CD4-positive, alpha-beta T cell treated with Interleukin-17A for 4 hours (primary cell): ENCODE measurements around the gene NOMO2.
"Not testable (repeated sequence)": the region's sequence is repeated elsewhere in the genome, so short reads cannot be mapped to it uniquely, and the experiment has no call there.

ENCODE experiments used
- DNase-seq: peaks from one replicate; pipeline ENCODE4 v3.0.0-alpha.2; 2020; ENCODE audit warnings: mixed read lengths

The NOMO2 gene

DNA sequence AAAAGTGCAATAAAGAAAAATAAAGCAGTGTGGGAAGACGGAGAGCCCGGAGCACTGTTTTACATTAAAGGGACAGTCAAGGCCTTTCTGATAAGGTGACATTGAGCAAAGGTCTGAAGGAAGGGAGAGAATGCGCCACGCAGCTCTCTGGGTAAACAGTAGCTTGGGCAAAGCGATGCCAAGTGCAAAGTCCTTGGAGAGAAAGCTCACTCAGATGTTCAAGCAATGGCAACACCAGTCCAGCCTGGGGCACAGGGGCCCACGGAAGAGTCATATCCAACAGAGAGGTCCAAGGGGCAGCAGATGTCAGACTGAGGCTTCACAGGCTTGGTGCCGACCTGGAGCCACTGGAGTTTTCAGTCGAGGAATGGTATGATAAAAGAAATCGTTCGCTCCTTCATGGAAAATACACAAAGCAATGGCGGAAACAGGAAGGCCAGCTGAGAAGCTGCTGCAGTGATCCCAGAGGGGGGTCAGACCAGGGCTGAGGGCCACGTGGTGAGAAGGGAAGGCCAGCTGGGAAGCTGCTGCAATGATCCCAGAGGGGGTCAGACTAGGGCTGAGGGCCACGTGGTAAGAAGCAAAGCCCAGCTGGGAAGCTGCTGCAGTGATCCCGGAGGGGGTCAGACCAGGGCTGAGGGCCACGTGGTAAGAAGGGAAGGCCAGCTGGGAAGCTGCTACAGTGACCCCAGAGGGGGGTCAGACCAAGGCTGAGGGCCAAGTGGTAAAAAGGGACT lies 40.3 kb downstream of the NOMO2 start:
- not testable (repeated sequence) for DNase-seq

DNA sequence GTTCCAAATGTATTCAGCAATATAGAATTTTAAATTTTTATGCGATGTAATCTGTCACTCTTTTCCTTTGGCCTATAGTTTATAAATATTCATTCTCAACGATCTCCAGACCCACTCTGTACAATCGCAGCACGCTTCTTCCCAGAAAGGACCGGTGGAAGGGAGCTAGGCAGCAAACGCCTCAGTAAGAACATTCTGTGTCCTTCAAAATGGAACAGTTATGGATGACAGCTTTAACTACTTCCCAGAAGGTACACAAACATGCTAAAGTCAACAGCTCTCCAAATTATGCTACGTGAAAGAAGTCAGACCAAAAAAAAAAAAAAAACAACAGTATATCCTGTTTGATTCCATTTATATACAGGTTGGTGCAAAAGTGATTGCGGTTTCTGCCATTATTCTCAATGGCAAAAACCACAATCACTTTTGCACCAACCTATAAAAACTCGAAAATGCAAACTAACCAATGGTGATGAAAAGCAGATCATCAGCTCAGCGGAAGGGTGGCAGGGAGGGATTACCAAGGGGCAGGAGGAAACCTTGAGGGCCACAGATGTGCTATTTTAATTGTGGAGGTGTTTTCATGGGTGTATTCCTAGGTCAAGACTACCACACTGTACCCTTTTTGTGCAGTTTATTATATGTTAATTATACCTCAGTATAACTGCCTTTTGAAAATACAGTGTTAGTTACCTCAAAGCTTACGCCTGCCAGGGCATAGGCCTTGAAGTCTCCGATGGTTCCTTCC lies 43.2 kb downstream of the NOMO2 start:
- DNase-seq, result not testable (repeated sequence)

DNA sequence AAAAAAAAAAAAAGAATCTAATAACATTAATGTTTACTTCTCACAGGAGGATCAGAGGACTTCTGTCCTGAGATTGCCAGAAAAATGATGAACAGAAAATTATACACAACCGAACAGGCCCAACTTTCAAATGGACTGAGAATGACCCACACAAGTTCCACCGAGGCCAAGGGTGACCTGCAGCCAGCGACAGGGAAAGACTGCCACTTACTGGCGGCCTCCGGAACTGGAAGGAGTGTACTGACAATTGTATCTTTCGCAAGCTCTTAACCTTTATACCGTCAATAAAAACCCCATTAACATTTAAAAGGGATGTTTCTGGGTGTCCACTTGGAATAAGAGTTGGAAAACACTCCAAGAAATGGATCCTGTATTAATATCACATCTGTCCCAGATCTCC lies 63.5 kb downstream of the NOMO2 start:
- not testable (repeated sequence) for DNase-seq

DNA sequence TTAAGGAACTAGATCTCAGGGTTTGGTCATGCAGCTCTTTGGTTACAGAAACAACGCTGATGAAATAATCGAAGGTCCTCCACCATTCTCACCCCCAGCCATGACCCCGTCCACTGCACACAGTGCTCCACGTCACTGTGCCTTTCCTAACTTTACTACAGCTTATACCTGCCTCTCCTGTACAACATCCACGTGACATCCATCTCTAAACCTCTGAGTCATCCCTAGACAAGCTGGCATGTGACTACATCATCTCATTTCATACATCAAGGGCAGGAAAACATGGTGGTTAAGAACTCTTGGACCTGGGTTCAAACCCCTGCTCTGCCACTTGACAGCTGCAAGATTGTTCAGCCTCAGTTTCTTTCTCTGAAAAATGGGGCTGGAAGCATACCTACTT lies 64.9 kb downstream of the NOMO2 start:
- DNase-seq, result not testable (repeated sequence)

DNA sequence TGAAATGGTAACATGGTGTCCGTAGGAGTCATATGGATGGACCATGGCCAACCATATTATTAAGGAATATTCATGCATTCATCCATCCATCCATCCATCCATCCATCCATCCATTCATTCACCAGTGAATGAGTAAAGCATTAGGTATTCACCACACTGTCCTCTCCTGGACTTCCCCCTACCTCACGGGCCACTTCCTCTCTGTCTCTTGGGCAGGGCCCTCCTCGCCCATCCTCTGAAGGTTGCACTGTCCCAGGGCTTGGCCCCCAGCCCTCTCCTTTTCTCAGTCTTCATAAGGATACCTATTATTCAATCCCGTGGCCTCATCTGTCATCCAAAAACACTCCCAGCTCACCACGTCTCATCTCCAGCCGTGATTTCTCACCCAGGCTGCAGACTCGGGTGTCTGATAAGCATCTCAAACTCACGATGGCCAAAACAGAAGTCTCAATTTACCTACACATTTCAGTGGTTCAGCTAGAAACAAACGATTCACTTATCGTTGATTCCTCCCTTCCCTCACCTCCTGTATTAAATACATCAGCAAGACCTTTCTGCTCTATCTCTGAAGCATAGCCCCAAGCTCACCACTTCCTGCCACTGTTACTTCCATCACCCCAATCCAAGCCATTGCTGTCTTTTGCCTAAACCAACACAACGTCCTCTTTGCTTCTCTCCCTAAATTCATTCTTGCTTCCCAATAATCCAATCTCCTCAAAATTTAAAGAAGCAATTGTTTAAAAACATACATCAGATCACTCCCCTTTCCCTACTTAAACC lies 69.6 kb downstream of the NOMO2 start:
- not testable (repeated sequence) for DNase-seq

DNA sequence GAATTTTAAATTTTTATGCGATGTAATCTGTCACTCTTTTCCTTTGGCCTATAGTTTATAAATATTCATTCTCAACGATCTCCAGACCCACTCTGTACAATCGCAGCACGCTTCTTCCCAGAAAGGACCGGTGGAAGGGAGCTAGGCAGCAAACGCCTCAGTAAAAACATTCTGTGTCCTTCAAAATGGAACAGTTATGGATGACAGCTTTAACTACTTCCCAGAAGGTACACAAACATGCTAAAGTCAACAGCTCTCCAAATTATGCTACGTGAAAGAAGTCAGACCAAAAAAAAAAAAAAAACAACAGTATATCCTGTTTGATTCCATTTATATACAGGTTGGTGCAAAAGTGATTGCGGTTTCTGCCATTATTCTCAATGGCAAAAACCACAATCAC lies 125.9 kb downstream of the NOMO2 start:
- not testable (repeated sequence) for DNase-seq

DNA sequence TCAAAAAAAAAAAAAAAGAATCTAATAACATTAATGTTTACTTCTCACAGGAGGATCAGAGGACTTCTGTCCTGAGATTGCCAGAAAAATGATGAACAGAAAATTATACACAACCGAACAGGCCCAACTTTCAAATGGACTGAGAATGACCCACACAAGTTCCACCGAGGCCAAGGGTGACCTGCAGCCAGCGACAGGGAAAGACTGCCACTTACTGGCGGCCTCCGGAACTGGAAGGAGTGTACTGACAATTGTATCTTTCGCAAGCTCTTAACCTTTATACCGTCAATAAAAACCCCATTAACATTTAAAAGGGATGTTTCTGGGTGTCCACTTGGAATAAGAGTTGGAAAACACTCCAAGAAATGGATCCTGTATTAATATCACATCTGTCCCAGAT lies 146.1 kb downstream of the NOMO2 start:
- not testable (repeated sequence) for DNase-seq

DNA sequence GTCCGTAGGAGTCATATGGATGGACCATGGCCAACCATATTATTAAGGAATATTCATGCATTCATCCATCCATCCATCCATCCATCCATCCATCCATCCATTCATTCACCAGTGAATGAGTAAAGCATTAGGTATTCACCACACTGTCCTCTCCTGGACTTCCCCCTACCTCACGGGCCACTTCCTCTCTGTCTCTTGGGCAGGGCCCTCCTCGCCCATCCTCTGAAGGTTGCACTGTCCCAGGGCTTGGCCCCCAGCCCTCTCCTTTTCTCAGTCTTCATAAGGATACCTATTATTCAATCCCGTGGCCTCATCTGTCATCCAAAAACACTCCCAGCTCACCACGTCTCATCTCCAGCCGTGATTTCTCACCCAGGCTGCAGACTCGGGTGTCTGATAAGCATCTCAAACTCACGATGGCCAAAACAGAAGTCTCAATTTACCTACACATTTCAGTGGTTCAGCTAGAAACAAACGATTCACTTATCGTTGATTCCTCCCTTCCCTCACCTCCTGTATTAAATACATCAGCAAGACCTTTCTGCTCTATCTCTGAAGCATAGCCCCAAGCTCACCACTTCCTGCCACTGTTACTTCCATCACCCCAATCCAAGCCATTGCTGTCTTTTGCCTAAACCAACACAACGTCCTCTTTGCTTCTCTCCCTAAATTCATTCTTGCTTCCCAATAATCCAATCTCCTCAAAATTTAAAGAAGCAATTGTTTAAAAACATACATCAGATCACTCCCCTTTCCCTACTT lies 152.2 kb downstream of the NOMO2 start:
- not testable (repeated sequence) for DNase-seq

DNA sequence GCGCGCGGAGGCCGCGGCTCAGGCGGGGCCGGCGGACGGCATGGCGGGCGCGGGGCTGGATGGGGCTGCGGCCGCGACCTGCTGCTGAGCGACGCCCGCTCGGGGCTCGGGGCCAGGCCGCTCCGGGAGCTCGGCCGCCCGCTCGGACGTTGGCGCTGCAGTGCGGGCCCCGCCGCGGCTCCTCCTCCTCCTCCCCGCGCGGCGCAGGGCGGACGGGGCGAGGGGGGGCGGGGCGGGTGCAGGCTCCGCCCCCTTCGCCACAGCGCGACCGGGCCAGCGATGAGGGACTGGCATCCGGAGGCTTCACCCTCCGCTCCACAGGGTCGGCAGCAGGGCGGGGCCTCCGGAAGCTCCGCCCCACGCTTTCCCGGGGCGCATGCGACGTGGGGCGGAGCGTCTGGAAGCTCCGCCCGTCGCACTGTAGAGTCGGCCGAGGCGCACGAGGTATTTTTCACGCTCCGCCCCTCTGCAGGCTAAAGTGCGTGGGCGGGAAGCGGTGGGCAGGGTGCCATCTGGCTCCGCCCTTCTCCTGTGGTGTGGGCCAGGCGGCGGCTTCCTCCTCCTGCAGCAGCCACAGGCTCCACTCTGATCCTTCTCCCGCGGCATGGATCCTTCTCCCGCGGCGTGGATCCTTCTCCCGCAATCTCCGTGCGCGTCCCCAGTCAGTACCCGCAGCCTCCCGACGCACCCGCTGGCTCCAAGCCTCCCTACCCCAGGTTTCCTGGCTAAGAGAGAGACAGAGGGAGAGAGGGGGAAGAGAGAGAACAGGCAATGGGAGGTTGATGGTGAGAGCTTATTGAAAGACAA lies 159.8 kb downstream of the NOMO2 start:
- DNase-seq, result not testable (repeated sequence)

DNA sequence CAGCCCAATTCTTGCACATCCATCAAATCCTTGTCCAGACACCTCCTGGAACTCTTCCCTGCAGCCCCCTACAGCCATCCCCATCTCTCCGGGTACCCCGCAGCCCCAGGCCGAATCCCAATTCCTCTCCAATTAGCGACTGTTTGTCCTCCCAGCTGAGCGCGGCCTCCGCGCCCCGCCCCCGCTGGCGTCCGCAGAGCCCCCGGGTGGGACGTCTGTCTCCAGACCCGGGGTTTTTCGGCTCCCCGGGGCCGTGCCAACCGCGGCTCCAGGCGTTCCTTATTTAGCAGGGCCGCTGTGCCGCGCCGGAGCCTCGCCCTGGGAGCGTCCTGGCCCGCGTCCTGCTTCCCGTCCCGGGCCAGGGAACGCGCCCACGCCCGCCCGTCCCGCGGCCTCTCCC lies 160.7 kb downstream of the NOMO2 start:
- DNase-seq, result not testable (repeated sequence)

DNA sequence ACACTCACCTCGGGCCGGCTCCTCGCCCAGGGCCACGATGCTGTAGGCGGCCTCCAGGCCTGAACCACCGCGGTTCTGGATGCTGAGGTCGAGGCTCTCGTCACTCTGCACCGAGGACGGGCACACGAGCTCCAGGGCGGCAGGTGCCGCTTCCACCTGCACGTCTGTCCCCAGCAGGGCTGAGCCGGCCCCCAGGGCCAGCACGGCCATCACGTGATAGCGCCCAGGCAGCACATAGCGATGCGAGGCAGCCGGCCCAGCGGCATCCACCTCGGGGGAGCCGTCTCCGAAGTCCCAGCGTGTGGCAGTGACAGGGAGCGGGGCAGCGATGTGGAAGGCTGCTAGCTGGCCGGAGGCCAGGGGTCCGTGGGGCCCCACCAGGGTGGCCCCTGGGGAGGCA lies 167.5 kb downstream of the NOMO2 start:
- DNase-seq, result not testable (repeated sequence)

DNA sequence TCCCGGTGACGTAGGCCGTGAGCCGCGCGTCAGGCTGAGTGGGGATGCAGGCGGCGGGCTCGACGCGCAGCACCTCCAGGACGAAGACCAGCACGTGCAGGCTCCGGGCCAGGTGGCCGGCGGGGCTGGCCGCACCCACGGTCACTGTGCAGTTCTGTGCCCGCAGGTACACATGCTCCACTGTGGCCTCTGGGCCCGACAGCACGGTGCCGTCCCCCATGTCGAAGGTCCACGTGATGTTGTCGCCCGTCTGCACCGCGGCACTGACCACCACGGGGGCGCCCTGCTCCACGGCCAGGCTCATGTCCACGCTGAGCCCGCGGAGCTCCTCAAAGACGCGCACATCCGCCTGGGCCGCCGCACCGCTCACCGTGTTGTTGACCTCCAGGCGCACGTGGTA lies 174.1 kb downstream of the NOMO2 start:
- not testable (repeated sequence) for DNase-seq

DNA sequence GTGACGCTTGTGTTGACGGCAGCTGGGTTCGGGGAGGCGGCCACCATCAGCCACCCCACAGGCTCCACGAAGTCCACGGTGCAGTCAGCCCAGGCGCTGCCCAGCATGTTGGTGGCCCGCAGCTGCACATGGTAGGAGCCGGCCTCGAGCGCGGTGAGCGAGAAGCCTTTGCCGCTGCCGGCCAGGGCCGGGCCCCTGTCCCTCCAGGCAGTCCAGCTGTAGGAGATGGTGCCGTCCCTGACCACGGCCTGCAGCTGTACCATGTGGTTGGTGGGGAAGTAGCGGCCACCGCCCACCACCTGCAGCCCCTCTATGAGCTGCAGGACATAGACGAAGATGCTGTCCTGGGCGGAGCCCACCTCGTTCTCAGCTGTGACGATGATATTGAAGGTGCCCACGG lies 175.4 kb downstream of the NOMO2 start:
- not testable (repeated sequence) for DNase-seq

DNA sequence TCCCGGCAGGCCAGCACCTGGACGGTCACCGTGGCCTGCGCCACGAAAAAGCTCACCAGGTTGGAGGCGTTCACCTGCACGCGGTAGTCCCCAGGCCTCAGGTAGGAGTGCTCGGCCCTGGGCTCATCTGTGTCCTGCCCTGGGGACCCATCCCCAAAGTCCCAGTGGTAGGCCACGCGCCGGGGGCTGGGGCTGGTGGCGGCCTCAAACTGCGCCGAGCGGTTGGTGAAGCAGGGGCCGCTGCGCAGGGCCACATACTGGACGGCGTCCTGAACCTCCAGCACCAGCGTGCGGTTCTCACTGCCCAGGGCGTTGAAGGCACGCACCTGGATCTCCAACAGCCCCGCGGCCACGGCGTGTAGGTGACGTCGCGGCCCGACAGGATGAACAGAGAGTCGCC lies 176.6 kb downstream of the NOMO2 start:
- not testable (repeated sequence) for DNase-seq

DNA sequence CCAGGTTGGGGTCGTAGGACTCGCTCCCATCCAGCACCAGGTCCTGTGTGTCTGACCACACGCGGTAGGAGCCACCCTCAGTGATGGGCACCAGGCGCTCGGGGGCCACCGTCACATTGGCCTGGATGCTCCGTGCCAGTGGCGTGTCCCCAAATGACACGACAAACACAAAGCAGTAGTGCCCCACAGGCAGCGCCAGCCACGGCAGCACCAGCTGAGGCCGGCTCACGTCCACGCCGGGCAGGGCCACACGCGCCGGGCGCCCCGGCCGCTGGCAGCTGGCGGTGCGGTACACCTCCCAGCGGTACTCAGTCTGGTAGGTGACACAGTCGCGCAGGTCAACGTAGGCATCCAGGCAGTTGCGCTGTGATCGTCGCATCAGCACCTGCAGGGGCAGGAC lies 177.0 kb downstream of the NOMO2 start:
- DNase-seq, result not testable (repeated sequence)

DNA sequence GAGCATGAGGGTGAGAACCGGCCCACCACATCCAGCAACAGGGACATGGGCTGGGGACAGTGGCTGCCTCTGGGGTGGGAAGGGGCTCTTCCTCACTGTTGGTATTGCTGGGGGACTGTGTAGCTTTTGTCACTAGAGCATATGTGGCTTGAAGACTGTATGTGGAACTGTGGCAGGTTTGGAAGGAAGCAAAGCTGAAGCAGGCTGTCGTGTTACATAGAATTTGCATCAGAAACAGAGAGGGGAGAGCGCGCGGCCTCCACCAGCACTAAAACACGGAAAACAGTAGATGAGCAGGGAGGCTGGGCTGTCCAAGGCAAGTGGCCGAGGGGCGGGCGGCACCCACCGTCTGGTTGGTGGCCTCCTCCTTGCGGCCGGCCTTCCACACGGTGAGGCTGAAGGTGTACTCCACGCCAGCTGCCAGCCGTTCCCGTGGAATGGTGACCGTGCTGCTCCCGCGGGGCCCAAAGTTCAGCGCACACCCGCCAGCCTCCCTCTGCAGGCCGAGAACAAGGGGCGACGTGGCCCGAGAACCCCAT lies 177.7 kb downstream of the NOMO2 start:
- DNase-seq, result not testable (repeated sequence)

DNA sequence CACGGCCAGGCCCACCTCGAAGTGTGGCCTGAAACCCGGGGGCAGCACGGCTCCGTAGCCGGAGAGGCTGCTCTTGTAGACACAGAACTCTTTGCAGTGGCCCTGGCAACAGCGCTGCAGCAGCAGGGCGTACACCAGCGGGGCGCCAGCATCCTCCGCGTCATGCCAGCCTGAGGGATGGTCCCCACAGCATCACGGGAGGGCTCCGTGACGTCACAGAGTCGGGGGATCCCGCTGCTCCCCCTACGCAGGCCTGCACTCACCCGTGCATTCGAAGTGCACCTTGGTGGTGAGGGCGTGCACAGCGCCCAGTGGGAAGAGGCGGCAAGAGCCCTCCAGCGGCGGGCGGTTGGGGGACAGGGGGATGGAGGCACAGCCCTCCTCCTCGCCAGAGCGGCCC lies 179.2 kb downstream of the NOMO2 start:
- not testable (repeated sequence) for DNase-seq
